ENCODE data around the gene RNF25. TPM values are rescaled to one million over a fixed set of nuclear protein-coding genes. Genes with fewer than 3 reads are reported as not detected.

The RNF25 gene
- polyA plus RNA-seq, 1 experiment, result 57.5 TPM

- no peak overlapping the region for H3K27ac ChIP-seq (ENCODE audit: low read depth, low read length)
- ChIA-PET POLR2A (no interaction called here), CTCF (interaction anchor here (1.3 kb wide), 1 partner anchor 16 kb away, joined by 5 read pairs; no protein-coding TSS in a partner anchor)
- no peaks in the 10 kb centered on the region for H3K27me3 ChIP-seq (ENCODE audit: control insufficient read depth, insufficient read depth, low read length)
- no peak for TF ChIP-seq CTCF (IDR thresholded peaks at IDR 0.05; ENCODE audit: low read depth, low read length)
- H3K4me3 ChIP-seq (ENCODE audit: low read depth, low read length), result no peak overlapping the region
- no peak for DNase-seq (ENCODE audit: low read depth, low spot score)
- H3K9me3 ChIP-seq (ENCODE audit: control insufficient read depth, insufficient read depth, low read length), result no peaks in the 10 kb centered on the region
Measured at GRCh38 chr2:218631837-218632236, 40.0 kb downstream of the RNF25 start.

GRCh38 chr2:218627939-218628338 is 43.9 kb downstream of the RNF25 start:
- CTCF ChIA-PET, result interaction anchor here (1.2 kb wide), 1 partner anchor 20 kb away, joined by 6 read pairs; no protein-coding TSS in a partner anchor
- DNase-seq (ENCODE audit: low read depth, low spot score), result no peak
- H3K4me3 ChIP-seq (ENCODE audit: low read depth, low read length), result no peak overlapping the region
- H3K9me3 ChIP-seq (ENCODE audit: control insufficient read depth, insufficient read depth, low read length), result no peaks in the 10 kb centered on the region
- POLR2A ChIA-PET, result interaction anchor here (0.9 kb wide), 1 partner anchor 32 kb away, joined by 3 read pairs; the partner anchor contains the start of genes BCS1L and ZNF142
- no peaks in the 10 kb centered on the region for H3K27me3 ChIP-seq (ENCODE audit: control insufficient read depth, insufficient read depth, low read length)
- no peak overlapping the region for H3K27ac ChIP-seq (ENCODE audit: low read depth, low read length)
- no peak for TF ChIP-seq CTCF (IDR thresholded peaks at IDR 0.05; ENCODE audit: low read depth, low read length)

GRCh38 chr2:218626369-218626768 is 45.4 kb downstream of the RNF25 start:
- DNase-seq (ENCODE audit: low read depth, low spot score), result no peak
- no peak overlapping the region for H3K4me3 ChIP-seq (ENCODE audit: low read depth, low read length)
- POLR2A ChIA-PET, result interaction anchor here (0.7 kb wide), 1 partner anchor 20 kb away, joined by 3 read pairs; no protein-coding TSS in a partner anchor
- no peaks in the 10 kb centered on the region for H3K9me3 ChIP-seq (ENCODE audit: control insufficient read depth, insufficient read depth, low read length)
- CTCF ChIA-PET, result no interaction called here
- no peak for TF ChIP-seq CTCF (IDR thresholded peaks at IDR 0.05; ENCODE audit: low read depth, low read length)
- no peaks in the 10 kb centered on the region for H3K27me3 ChIP-seq (ENCODE audit: control insufficient read depth, insufficient read depth, low read length)
- no peak overlapping the region for H3K27ac ChIP-seq (ENCODE audit: low read depth, low read length)

- Histone ChIP-seq H3K9me3 (ENCODE audit: control insufficient read depth, insufficient read depth, low read length) (no peaks in the 10 kb centered on the region), H3K27me3 (ENCODE audit: control insufficient read depth, insufficient read depth, low read length) (no peaks in the 10 kb centered on the region), H3K27ac (ENCODE audit: low read depth, low read length) (no peak overlapping the region), H3K4me3 (ENCODE audit: low read depth, low read length) (no peak overlapping the region)
- POLR2A ChIA-PET, result interaction anchor here (0.9 kb wide), 1 partner anchor 15 kb away, joined by 4 read pairs; the partner anchor contains the start of gene PLCD4
- TF ChIP-seq CTCF (IDR thresholded peaks at IDR 0.05; ENCODE audit: low read depth, low read length), result no peak
- CTCF ChIA-PET, result no interaction called here
- DNase-seq (ENCODE audit: low read depth, low spot score), result no peak
Measured at GRCh38 chr2:218623366-218623705, 48.5 kb downstream of the RNF25 start.

- Histone ChIP-seq H3K9me3 (ENCODE audit: control insufficient read depth, insufficient read depth, low read length) (no peaks in the 10 kb centered on the region), H3K27me3 (ENCODE audit: control insufficient read depth, insufficient read depth, low read length) (no peaks in the 10 kb centered on the region), H3K27ac (ENCODE audit: low read depth, low read length) (no peak overlapping the region), H3K4me3 (ENCODE audit: low read depth, low read length) (no peak overlapping the region)
- POLR2A ChIA-PET, result interaction anchor here (0.9 kb wide), 1 partner anchor 15 kb away, joined by 4 read pairs; the partner anchor contains the start of gene PLCD4
- TF ChIP-seq CTCF (IDR thresholded peaks at IDR 0.05; ENCODE audit: low read depth, low read length), result no peak
- CTCF ChIA-PET, result interaction anchor here (0.7 kb wide), 1 partner anchor 28 kb away, joined by 4 read pairs; no protein-coding TSS in a partner anchor
- DNase-seq (ENCODE audit: low read depth, low spot score), result no peak
Measured at GRCh38 chr2:218622606-218623365, 49.0 kb downstream of the RNF25 start.
